Measurements from ENCODE around the gene TNFRSF21.

TNFRSF21 gene

GRCh38 chr6:47309291-47310130 lies at the start of gene TNFRSF21:
TNFRSF21 (minus strand) TSS chr6:47309905; CDS start chr6:47309511, 394 bp downstream.
- Histone ChIP-seq H3K36me3 (ENCODE audit: control insufficient read depth in 1 of 2, insufficient read depth in 2 of 2, low read length in 2 of 2) (no peaks in the 10 kb centered on the region), H3K9ac (ENCODE audit: low read depth in 1 of 2, low read length in 2 of 2) (peak within 1 kb of the TSS; percentile 57 to 76), H3K27me3 (ENCODE audit: control insufficient read depth in 1 of 2, insufficient read depth in 2 of 2, low read length in 2 of 2) (peaks cover 6 to 9% of the 10 kb centered on the region in 2 donors), H3K9me3 (ENCODE audit: control insufficient read depth in 1 of 2, low read length in 2 of 2) (no peaks in the 10 kb centered on the region), H3K4me1 (ENCODE audit: control insufficient read depth in 1 of 2, insufficient read depth in 2 of 2, low read length in 2 of 2) (peaks cover 9 to 11% of the 10 kb centered on the region in 2 donors), H3K27ac (ENCODE audit: low read depth, low read length) (peak within 1 kb of the TSS; percentile 58), H3K4me3 (ENCODE audit: low read depth in 1 of 2, low read length in 2 of 2) (peak within 1 kb of the TSS; percentile 78)

- H3K9ac ChIP-seq (ENCODE audit: low read depth in 1 of 2, low read length in 2 of 2), result no peak overlapping the region
Measured at GRCh38 chr6:47358440-47359225, 48.9 kb upstream of the TNFRSF21 start.

GRCh38 chr6:47357827-47358226 lies 48.1 kb upstream of the TNFRSF21 start:
- Histone ChIP-seq H3K36me3 (ENCODE audit: control insufficient read depth in 1 of 2, insufficient read depth in 2 of 2, low read length in 2 of 2) (no peaks in the 10 kb centered on the region), H3K27ac (ENCODE audit: low read depth, low read length) (no peak overlapping the region), H3K4me3 (ENCODE audit: low read depth in 1 of 2, low read length in 2 of 2) (no peak overlapping the region), H3K9ac (ENCODE audit: low read depth in 1 of 2, low read length in 2 of 2) (no peak overlapping the region), H3K4me1 (ENCODE audit: control insufficient read depth in 1 of 2, insufficient read depth in 2 of 2, low read length in 2 of 2) (no peaks in the 10 kb centered on the region), H3K27me3 (ENCODE audit: control insufficient read depth in 1 of 2, insufficient read depth in 2 of 2, low read length in 2 of 2) (no peaks in the 10 kb centered on the region), H3K9me3 (ENCODE audit: control insufficient read depth in 1 of 2, low read length in 2 of 2) (no peaks in the 10 kb centered on the region)

More at GRCh38 chr6:47358440-47359225, 48.9 kb upstream of the TNFRSF21 start:
- Histone ChIP-seq H3K36me3 (ENCODE audit: control insufficient read depth in 1 of 2, insufficient read depth in 2 of 2, low read length in 2 of 2) (no peaks in the 10 kb centered on the region), H3K4me3 (ENCODE audit: low read depth in 1 of 2, low read length in 2 of 2) (no peak overlapping the region), H3K4me1 (ENCODE audit: control insufficient read depth in 1 of 2, insufficient read depth in 2 of 2, low read length in 2 of 2) (no peaks in the 10 kb centered on the region), H3K27ac (ENCODE audit: low read depth, low read length) (no peak overlapping the region), H3K9me3 (ENCODE audit: control insufficient read depth in 1 of 2, low read length in 2 of 2) (no peaks in the 10 kb centered on the region), H3K27me3 (ENCODE audit: control insufficient read depth in 1 of 2, insufficient read depth in 2 of 2, low read length in 2 of 2) (no peaks in the 10 kb centered on the region)

GRCh38 chr6:47355496-47355895 lies 45.8 kb upstream of the TNFRSF21 start:
- Histone ChIP-seq H3K9me3 (ENCODE audit: control insufficient read depth in 1 of 2, low read length in 2 of 2) (no peaks in the 10 kb centered on the region), H3K4me3 (ENCODE audit: low read depth in 1 of 2, low read length in 2 of 2) (no peak overlapping the region), H3K36me3 (ENCODE audit: control insufficient read depth in 1 of 2, insufficient read depth in 2 of 2, low read length in 2 of 2) (no peaks in the 10 kb centered on the region), H3K4me1 (ENCODE audit: control insufficient read depth in 1 of 2, insufficient read depth in 2 of 2, low read length in 2 of 2) (no peaks in the 10 kb centered on the region), H3K27ac (ENCODE audit: low read depth, low read length) (no peak overlapping the region), H3K9ac (ENCODE audit: low read depth in 1 of 2, low read length in 2 of 2) (no peak overlapping the region), H3K27me3 (ENCODE audit: control insufficient read depth in 1 of 2, insufficient read depth in 2 of 2, low read length in 2 of 2) (no peaks in the 10 kb centered on the region)

GRCh38 chr6:47353871-47354270 lies 44.2 kb upstream of the TNFRSF21 start:
- Histone ChIP-seq H3K36me3 (ENCODE audit: control insufficient read depth in 1 of 2, insufficient read depth in 2 of 2, low read length in 2 of 2) (no peaks in the 10 kb centered on the region), H3K9me3 (ENCODE audit: control insufficient read depth in 1 of 2, low read length in 2 of 2) (no peaks in the 10 kb centered on the region), H3K4me3 (ENCODE audit: low read depth in 1 of 2, low read length in 2 of 2) (no peak overlapping the region), H3K27me3 (ENCODE audit: control insufficient read depth in 1 of 2, insufficient read depth in 2 of 2, low read length in 2 of 2) (no peaks in the 10 kb centered on the region), H3K27ac (ENCODE audit: low read depth, low read length) (no peak overlapping the region), H3K9ac (ENCODE audit: low read depth in 1 of 2, low read length in 2 of 2) (no peak overlapping the region), H3K4me1 (ENCODE audit: control insufficient read depth in 1 of 2, insufficient read depth in 2 of 2, low read length in 2 of 2) (no peaks in the 10 kb centered on the region)

GRCh38 chr6:47352966-47353365 lies 43.3 kb upstream of the TNFRSF21 start:
- no peaks in the 10 kb centered on the region for H3K36me3 ChIP-seq (ENCODE audit: control insufficient read depth in 1 of 2, insufficient read depth in 2 of 2, low read length in 2 of 2)
- H3K27ac ChIP-seq (ENCODE audit: low read depth, low read length), result no peak overlapping the region
- no peaks in the 10 kb centered on the region for H3K27me3 ChIP-seq (ENCODE audit: control insufficient read depth in 1 of 2, insufficient read depth in 2 of 2, low read length in 2 of 2)
- H3K9me3 ChIP-seq (ENCODE audit: control insufficient read depth in 1 of 2, low read length in 2 of 2), result no peaks in the 10 kb centered on the region
- H3K4me1 ChIP-seq (ENCODE audit: control insufficient read depth in 1 of 2, insufficient read depth in 2 of 2, low read length in 2 of 2), result no peaks in the 10 kb centered on the region
- H3K9ac ChIP-seq (ENCODE audit: low read depth in 1 of 2, low read length in 2 of 2), result no peak overlapping the region
- H3K4me3 ChIP-seq (ENCODE audit: low read depth in 1 of 2, low read length in 2 of 2), result no peak overlapping the region

- Histone ChIP-seq H3K9me3 (ENCODE audit: control insufficient read depth in 1 of 2, low read length in 2 of 2) (no peaks in the 10 kb centered on the region), H3K4me1 (ENCODE audit: control insufficient read depth in 1 of 2, insufficient read depth in 2 of 2, low read length in 2 of 2) (no peaks in the 10 kb centered on the region), H3K36me3 (ENCODE audit: control insufficient read depth in 1 of 2, insufficient read depth in 2 of 2, low read length in 2 of 2) (no peaks in the 10 kb centered on the region), H3K27me3 (ENCODE audit: control insufficient read depth in 1 of 2, insufficient read depth in 2 of 2, low read length in 2 of 2) (no peaks in the 10 kb centered on the region), H3K4me3 (ENCODE audit: low read depth in 1 of 2, low read length in 2 of 2) (no peak overlapping the region), H3K27ac (ENCODE audit: low read depth, low read length) (no peak overlapping the region), H3K9ac (ENCODE audit: low read depth in 1 of 2, low read length in 2 of 2) (no peak overlapping the region)
Measured at GRCh38 chr6:47352194-47352920, 42.7 kb upstream of the TNFRSF21 start.

GRCh38 chr6:47351621-47352020 lies 41.9 kb upstream of the TNFRSF21 start:
- Histone ChIP-seq H3K4me3 (ENCODE audit: low read depth in 1 of 2, low read length in 2 of 2) (no peak overlapping the region), H3K9ac (ENCODE audit: low read depth in 1 of 2, low read length in 2 of 2) (no peak overlapping the region), H3K9me3 (ENCODE audit: control insufficient read depth in 1 of 2, low read length in 2 of 2) (no peaks in the 10 kb centered on the region), H3K27me3 (ENCODE audit: control insufficient read depth in 1 of 2, insufficient read depth in 2 of 2, low read length in 2 of 2) (no peaks in the 10 kb centered on the region), H3K4me1 (ENCODE audit: control insufficient read depth in 1 of 2, insufficient read depth in 2 of 2, low read length in 2 of 2) (peaks cover 0 to 1% of the 10 kb centered on the region in 2 donors), H3K27ac (ENCODE audit: low read depth, low read length) (no peak overlapping the region), H3K36me3 (ENCODE audit: control insufficient read depth in 1 of 2, insufficient read depth in 2 of 2, low read length in 2 of 2) (no peaks in the 10 kb centered on the region)

GRCh38 chr6:47349931-47350330 lies 40.2 kb upstream of the TNFRSF21 start:
- no peak overlapping the region for H3K9ac ChIP-seq (ENCODE audit: low read depth in 1 of 2, low read length in 2 of 2)

More at GRCh38 chr6:47349931-47350330, 40.2 kb upstream of the TNFRSF21 start:
- H3K36me3 ChIP-seq (ENCODE audit: control insufficient read depth in 1 of 2, insufficient read depth in 2 of 2, low read length in 2 of 2), result no peaks in the 10 kb centered on the region
- H3K27me3 ChIP-seq (ENCODE audit: control insufficient read depth in 1 of 2, insufficient read depth in 2 of 2, low read length in 2 of 2), result no peaks in the 10 kb centered on the region
- H3K27ac ChIP-seq (ENCODE audit: low read depth, low read length), result no peak overlapping the region
- H3K9me3 ChIP-seq (ENCODE audit: control insufficient read depth in 1 of 2, low read length in 2 of 2), result no peaks in the 10 kb centered on the region
- no peak overlapping the region for H3K4me3 ChIP-seq (ENCODE audit: low read depth in 1 of 2, low read length in 2 of 2)
- H3K4me1 ChIP-seq (ENCODE audit: control insufficient read depth in 1 of 2, insufficient read depth in 2 of 2, low read length in 2 of 2), result peaks cover 0 to 4% of the 10 kb centered on the region in 2 donors
